ENCODE measurements around the gene FURIN.
"Not testable (repeated sequence)": the region's sequence is repeated elsewhere in the genome, so short reads cannot be mapped to it uniquely, and the experiment has no call there.

Gene FURIN

DNA sequence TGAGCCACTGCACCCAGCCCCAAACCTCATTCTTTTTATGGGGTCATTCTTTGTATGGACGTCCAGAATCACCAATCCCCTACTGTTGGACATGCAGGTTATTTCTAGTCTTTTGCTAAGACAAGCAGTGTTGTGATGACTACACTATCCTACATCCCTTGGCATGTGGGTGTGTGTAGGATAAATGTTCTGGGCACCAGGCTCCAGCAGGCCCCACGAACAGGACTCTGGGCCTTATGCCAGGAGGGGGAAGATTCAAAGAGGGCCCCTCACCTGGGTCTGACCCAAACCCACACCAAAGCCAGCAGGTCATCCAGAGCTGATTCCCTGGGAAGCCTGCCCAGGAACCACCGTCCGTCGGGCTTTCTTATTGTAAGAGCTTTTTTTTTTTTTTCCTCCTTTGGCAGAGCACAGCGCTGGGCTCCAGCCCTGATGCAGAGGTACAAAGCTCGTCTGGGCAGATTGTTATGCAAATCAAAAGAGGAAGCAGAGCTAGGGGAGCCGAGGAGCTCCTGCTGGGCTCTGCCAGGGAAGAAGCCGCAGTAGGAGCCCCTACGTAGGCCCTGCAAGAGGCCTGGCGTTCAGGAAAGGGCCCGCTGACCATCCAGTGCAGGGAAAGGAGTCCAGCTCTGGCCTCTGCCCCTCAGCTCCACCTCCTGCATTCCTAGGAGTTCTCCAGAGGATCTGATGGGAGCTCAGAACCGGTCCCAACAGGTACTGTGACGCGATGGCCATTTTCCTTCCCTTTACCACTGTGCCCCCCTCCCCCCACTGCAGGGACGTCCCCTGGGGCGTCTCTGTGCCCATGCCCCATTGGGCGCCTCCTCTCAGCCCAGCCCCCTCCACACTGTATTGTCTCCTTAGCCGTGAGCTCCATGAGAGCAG, 29.0 kb upstream of the FURIN start:
- Histone ChIP-seq H3K36me3 (no peaks in the 10 kb centered on the region), H3K4me1 (no peaks in the 10 kb centered on the region; the same call in 1 of the 2 replicates), H3K4me3 (ENCODE audit: low read depth, low read length) (no peak overlapping the region), H3K9me3 (no peaks in the 10 kb centered on the region), H3K27me3 (no peaks in the 10 kb centered on the region)
- TF ChIP-seq, protein P1, sequence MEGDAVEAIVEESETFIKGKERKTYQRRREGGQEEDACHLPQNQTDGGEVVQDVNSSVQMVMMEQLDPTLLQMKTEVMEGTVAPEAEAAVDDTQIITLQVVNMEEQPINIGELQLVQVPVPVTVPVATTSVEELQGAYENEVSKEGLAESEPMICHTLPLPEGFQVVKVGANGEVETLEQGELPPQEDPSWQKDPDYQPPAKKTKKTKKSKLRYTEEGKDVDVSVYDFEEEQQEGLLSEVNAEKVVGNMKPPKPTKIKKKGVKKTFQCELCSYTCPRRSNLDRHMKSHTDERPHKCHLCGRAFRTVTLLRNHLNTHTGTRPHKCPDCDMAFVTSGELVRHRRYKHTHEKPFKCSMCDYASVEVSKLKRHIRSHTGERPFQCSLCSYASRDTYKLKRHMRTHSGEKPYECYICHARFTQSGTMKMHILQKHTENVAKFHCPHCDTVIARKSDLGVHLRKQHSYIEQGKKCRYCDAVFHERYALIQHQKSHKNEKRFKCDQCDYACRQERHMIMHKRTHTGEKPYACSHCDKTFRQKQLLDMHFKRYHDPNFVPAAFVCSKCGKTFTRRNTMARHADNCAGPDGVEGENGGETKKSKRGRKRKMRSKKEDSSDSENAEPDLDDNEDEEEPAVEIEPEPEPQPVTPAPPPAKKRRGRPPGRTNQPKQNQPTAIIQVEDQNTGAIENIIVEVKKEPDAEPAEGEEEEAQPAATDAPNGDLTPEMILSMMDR (IDR thresholded peaks at IDR 0.05; ENCODE audit: low read depth, low read length), result no peak
- no peak for DNase-seq

DNA sequence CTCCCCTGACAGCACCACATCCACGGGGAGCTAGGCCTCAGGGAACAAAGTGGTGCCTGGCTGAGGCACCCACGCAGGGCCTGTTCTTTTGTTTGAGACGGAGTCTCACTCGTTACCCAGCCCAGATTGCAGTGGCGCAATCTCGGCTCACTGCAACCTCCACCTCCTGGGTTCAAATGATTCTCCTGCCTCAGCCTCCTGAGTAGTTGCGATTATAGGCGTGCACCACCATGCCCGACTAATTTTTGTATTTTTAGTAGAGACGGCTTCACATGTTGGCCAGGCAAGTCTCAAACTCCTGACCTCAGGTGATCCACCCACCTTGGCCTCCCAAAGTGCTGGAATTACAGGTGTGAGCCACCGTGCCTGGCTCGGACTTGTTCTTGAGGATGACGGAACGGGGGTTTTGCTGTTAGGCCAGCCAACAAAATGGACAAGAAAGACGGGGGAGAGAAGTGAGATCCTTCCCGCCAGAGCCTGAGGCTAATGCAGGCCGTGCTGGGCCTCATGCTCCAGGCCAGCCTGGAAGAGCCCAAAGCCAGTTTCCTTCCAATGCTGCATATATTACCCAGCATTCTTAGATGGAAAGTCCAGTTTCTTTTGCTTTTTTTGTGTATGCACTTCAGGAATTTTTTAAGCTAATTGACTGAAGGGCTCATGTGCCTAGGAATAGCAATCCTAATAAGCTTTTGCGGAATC, 28.1 kb upstream of the FURIN start:
- H3K9me3 ChIP-seq, result no peaks in the 10 kb centered on the region
- TF ChIP-seq, protein P1 (IDR thresholded peaks at IDR 0.05; ENCODE audit: low read depth, low read length), result no peak
- no peaks in the 10 kb centered on the region for H3K36me3 ChIP-seq
- H3K4me3 ChIP-seq (ENCODE audit: low read depth, low read length), result no peak overlapping the region
- no peaks in the 10 kb centered on the region; the same call in 1 of the 2 replicates for H3K4me1 ChIP-seq
- no peaks in the 10 kb centered on the region for H3K27me3 ChIP-seq
- no peak for DNase-seq

DNA sequence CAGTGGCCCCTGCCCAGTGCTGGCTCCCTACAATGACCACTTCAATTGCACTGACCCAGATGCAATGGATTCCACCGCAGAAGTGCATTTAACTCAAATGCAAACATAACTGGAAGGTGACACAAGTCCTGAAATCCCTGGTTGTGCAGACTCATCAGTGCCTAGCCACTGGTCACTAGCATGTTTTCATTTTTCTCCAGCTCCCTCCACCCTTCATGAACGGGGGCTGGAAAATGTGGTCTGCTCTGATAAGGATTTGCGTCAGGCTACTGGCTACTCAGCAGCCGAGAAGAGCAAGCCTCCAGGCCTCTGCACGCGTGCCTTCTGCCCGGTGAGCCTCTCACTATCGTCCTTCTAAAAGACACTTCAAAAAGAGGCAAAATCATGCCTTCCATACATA, 27.4 kb upstream of the FURIN start:
- no peaks in the 10 kb centered on the region for H3K27me3 ChIP-seq
- H3K4me3 ChIP-seq (ENCODE audit: low read depth, low read length), result no peak overlapping the region
- no peaks in the 10 kb centered on the region for H3K9me3 ChIP-seq
- TF ChIP-seq, protein P1 (IDR thresholded peaks at IDR 0.05; ENCODE audit: low read depth, low read length), result no peak
- H3K4me1 ChIP-seq, result no peaks in the 10 kb centered on the region; the same call in 1 of the 2 replicates
- DNase-seq, result no peak
- H3K36me3 ChIP-seq, result no peaks in the 10 kb centered on the region

DNA sequence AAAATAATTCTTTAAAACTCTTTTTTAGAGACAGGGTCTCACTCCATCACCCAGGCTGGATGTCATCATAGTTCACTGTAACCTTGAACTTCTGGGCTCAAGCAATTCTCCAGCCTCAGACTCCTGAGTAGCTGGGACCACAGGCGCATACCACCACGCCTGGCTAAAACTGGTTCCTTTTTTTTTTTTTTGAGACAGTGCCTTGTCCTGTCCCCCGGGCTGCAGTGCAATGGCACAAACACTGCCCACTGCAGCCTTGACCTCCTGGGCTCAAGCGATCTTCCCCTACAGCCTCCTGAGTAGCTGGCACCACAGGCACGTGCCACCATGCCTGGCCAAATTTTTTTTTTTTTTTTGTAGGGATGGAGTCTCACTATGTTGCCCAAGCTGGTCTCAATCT, 23.7 kb upstream of the FURIN start:
- H3K9me3 ChIP-seq, result no peaks in the 10 kb centered on the region
- DNase-seq, result no peak
- no peaks in the 10 kb centered on the region for H3K27me3 ChIP-seq
- no peaks in the 10 kb centered on the region for H3K4me1 ChIP-seq
- H3K36me3 ChIP-seq, result no peaks in the 10 kb centered on the region
- TF ChIP-seq, protein P1 (IDR thresholded peaks at IDR 0.05; ENCODE audit: low read depth, low read length), result no peak
- no peak overlapping the region for H3K4me3 ChIP-seq (ENCODE audit: low read depth, low read length)

DNA sequence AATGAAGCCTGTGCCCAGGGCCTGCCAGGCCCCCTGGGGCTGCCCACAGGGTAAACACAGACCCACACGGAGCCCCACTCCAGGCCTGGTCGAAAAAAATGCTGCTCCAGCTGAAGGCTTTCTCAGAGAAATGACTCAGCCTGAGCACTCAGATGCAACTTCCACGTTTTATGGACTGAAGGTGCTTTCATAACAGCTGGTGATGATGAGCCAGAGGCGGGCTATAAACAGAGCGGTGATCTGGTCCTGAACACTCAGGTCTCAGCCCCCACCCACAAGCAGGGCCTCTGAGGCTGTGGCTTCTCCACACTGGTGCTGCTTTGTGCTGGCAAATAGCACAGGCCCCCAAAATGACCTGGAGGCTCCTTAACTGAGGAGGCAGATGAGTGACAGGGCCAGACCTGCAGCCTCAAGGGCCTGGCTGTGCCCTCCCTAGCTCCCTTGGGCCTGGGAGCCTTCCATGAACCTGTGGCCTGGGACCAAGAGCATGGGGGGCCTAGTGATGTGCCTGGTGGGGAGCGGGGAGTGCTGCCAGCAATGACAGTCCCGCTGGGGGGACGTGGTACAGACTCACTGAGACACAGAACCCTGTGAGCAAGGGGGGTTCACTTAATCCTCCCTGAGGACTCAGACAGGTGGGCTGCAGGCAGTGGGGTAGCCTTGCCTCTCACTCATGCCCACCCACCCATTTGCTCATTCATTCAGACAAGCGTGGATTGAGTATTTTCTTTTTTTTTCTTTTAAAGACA, 23.0 kb upstream of the FURIN start:
- Histone ChIP-seq H3K4me1 (no peaks in the 10 kb centered on the region), H3K9me3 (no peaks in the 10 kb centered on the region), H3K27me3 (no peaks in the 10 kb centered on the region), H3K36me3 (no peaks in the 10 kb centered on the region), H3K4me3 (ENCODE audit: low read depth, low read length) (no peak overlapping the region)
- no peak for DNase-seq
- TF ChIP-seq, protein P1 (IDR thresholded peaks at IDR 0.05; ENCODE audit: low read depth, low read length), result no peak

DNA sequence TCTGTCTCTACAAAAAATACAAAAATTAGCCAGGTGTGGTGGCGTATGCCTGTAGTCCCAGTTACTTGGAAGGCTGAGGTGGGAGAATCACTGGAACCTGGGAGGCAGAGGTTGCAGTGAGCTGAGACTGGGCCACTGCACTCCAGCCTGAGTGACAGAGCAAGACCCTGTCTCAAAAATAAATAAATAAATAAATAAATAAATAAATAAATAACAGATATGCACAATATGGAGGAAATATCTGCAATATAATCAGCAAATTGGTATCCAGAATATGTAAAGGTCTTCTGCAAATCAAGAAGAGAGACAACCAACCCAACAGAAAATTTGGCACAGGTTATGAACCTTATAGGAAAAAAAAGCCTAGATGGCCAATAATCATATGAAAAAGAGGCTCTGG, 19.0 kb upstream of the FURIN start:
- not testable (repeated sequence) for H3K27me3 ChIP-seq; H3K4me1 ChIP-seq; H3K9me3 ChIP-seq; H3K36me3 ChIP-seq; H3K4me3 ChIP-seq (ENCODE audit: low read depth, low read length); DNase-seq

Data from BE2C (cell line).